Measurements from ENCODE around the gene SLC16A10.
"Not testable (repeated sequence)": the region's sequence is repeated elsewhere in the genome, so short reads cannot be mapped to it uniquely, and the experiment has no call there.

SLC16A10 gene

DNA sequence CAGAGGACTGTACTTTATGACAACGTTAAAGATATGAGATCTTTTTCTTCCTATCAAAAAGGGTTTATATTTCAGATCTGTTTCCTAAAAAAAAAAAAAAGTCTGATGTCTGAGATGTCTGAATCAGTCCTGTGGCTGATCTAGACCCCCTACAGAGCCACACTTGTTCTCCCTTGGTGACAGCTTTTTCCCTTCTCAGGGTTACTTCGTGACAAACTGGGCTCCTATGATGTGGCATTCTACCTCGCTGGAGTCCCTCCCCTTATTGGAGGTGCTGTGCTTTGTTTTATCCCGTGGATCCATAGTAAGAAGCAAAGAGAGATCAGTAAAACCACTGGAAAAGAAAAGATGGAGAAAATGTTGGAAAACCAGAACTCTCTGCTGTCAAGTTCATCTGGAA lies 134.5 kb downstream of the SLC16A10 start:
- no peak for DNase-seq

DNA sequence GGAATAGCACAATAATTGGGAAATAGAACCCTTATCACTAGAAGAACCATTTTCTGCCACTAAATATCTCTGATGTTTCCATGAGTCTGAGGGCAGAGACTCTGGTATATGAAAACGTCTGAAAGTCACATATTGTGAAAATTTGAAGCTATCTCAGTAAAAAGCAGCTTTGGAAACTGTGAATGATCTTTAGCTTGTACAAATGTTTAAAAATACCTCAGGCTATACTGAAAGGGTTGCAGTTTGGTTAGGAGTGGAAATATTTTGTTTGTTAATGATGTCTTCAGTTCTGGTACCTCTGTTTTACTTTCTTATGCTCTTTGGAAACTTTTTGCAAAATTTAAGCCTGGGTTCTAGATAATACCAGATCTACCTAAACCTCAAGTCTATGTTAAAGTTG lies 135.0 kb downstream of the SLC16A10 start:
- no peak for DNase-seq

DNA sequence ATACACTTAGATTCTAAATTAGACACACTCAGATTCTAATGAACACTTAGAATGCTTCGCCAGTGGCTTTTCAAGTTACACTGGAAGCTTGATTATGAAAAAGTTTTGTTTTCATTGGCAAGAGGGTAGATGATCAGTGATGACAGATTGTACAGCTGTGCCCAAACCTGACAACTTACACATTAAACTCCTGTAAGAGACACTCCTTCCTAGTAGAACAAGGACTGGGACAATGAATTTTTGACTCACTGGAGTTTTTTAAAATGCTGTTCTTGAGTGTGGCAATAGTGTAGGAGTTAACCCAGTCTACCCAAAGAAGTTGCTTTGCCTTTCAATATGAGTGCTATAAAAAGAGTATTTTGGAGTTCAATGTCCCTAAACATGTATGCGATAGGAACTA lies 140.8 kb downstream of the SLC16A10 start:
- DNase-seq, result peak; percentile 33

DNA sequence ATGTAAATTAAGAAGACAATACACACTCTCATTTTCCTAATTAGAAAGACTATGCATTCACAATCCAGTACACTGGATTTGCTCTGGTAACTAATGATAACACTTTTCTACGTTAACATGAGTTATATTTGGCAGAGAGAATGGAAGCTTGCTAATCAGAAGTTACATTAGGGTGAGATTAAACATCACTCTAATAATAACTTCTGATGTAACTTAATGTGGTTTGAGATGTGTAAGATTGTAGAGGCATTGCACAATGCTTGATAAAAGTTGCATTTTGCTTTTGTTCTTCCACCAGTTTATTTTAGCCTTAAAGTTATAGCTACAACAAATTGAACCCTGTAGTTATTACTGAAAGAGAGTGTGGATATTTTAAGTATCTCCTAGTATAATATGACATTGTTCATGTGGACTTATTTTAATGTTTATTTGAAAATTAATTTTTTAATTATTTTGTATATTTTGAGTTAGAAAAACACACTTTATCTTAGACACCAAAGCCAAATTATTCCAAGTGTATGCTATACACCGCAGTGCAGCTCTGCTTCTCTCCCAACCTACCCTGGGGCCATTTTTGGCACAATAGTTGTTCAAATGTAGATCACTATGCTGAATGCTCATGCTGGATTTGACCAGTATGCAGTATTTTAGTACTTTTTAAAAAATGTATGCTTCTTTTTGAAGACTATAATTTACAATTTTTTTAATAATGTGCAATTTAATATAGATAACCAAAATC lies 143.2 kb downstream of the SLC16A10 start:
- peak; percentile 80 for DNase-seq

DNA sequence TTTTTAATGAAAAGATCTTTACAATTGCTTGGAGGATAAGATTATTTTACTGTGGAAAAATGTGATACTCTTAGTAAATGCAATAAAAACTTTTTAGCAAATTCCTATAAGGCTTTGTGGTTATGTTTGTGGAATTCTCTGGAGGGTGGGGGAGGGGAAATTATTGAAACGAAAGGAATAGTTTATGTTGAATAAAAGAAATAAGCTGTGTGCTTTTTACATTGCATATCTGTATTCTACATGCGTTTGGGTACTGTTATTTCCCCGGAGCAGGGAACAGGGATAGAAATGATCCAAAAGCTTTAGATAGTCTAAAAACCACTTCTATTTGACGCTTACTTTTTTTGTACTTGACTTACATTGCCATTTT lies 143.8 kb downstream of the SLC16A10 start:
- peak; percentile 76 for DNase-seq

DNA sequence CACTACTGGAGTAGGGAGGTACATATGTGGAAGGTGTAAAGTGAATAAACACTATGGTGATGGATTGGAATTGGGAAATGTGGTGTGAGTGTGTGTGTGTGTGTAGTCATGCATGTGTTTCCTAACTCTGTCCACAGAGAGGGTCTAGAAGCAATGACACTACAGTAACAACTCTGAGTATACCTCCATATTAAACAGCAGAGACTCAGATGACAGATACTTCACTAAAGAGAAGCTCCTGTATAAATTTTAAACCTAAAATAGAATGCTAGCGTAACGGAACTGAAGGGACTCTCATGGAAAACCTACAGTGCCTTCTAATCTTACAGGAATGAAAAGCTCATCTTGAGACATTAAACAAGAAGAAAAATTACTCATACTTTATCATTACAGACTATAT lies 150.5 kb downstream of the SLC16A10 start:
- peak; percentile 12 for DNase-seq

DNA sequence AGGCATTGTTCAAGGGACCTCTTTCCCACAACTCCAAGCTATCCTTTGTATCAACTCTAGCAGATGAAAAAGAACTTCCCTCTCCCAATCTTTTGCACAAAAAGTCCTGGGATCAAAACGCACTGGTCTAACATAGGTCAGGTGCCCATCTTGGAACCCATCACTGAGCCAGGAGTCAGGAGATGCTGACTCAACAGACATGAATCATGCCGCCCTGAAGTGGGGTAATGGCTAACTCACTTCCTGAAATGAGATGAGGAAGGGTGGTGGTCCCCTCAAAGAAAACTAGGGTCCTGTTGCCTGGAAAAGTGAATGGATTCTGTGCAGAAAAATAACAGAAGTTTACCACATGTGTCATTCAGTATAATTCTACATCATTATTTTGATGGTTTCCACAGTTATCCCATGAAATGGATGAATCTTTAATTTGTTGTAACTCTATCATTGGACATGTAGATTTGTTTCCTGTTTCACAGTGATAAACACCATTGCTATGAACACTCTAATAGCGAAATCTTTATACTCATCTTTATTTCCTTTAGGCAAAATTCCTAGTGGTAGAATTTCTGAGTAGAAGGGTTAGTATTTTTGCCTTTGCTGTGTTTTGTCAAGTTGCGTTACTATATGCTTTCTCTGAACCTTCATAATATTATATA lies 151.3 kb downstream of the SLC16A10 start:
- peak; percentile 48 for DNase-seq

DNA sequence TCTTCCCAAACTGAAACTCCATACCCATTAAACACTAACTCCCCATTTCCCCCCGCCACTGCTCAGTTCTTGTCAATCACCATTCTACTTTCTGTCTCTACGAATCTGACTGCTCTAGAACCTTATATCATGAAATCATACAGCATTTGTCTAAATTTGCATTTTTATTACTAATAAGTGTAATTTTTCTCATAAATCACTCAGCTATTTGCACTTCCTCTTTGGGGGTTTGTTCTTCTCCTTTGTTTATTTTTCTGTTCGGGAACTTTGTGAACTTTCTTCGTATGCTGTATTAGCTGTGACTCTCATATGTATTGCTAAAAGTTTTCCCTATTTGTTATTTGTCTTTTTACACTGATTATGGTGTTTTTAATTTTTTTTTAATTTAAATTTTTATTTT lies 152.2 kb downstream of the SLC16A10 start:
- DNase-seq, result no peak

DNA sequence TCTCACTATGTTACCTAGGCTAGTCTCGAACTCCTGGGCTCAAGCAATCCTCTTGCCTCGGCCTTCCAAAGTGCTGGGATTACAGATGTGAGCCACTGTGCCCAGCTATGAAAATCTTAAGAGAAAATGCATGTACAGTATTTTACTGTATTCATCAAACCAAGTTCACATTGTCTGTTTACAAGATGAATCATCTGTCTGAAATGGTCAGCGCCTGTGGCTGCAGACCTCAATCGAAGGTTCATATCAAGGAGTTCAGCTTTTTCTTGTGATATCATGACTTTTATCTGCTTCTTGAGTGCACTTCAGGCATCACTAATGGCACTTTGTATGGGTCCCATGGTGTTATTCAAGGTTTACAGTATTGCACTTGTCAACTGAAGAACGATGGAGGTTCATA lies 155.1 kb downstream of the SLC16A10 start:
- no peak for DNase-seq

DNA sequence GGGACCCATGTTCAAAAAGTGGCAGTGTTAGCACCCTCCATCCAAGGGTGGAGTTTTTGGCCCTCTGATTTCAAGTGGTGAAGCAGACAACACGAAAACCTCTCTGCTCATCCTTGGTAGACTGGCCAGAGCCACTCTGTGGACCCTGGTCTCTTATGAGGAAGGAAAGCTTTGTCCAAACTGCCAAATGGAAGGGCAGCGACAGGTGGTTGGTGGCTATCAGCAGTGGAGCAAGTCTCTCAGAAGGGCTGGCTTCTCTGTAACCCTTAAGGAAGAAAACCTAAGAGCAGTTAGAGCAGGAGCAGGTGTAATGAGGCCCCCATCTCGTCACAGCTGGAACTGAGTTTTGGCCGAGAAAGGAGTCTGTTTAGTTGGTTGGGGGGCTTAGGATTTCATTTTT lies 155.8 kb downstream of the SLC16A10 start:
- no peak for DNase-seq

DNA sequence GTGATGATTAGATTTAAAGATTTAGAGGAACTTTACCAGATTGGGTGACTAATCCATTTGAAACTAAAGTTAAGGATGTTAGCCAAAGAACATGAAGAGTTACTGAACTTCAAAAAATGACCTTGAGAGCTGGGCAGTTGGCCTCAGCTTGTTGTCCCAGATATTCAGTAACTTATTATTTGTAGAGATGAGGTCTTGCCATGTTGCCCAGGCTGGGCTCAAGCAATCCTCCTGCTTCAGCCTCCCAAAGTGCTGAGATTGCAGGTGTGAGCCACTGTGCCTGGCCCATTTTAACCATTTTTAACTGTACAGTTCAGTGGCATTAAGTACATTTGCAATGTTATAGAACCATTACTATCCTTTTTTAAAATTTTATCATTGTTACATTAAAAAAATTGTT lies 161.5 kb downstream of the SLC16A10 start:
- DNase-seq, result no peak

DNA sequence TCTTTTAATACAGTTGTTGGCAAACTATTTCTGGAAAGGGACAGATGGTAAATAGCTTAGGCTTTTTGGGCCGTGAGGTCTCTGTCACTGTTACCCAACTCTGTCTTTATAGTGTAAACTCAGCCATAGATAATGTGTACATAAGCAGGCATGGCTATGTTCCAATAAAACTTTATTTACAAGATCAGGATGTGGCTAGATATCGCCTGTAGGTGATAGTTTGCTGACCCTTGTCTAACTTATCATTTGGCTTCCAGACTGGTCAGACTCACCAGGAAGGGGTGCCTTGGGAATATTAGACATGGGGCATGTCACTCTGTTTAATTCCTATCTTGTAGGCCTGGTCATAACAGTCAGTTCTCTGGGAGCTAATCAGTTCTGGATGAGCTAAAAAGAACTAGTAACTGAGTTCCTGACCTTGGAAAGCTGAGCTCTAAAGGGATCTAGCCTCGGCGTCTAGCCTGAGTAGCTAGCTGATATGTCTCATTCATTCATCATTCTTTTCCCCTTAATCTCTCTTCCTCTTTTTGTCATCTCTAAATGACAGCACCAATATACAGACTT lies 163.6 kb downstream of the SLC16A10 start:
- no peak for DNase-seq

DNA sequence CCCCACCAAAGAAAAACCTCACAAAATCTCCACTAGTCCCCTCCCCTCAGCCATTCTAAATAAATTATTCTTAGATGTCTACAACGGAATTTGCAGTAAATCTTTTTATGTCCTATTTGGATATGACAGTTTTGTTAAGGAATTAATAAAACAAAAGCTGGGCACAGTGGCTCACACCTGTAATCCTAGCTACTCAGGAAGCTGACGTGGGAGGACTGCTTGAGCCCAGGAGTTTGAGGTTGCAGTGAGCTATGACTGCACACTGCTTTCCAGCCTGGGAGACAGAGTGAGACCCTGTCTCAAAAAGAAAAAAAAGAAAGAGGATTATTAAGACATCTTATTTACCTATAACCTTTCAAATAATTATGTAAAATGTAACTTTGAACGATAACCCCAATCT lies 165.4 kb downstream of the SLC16A10 start:
- no peak for DNase-seq

DNA sequence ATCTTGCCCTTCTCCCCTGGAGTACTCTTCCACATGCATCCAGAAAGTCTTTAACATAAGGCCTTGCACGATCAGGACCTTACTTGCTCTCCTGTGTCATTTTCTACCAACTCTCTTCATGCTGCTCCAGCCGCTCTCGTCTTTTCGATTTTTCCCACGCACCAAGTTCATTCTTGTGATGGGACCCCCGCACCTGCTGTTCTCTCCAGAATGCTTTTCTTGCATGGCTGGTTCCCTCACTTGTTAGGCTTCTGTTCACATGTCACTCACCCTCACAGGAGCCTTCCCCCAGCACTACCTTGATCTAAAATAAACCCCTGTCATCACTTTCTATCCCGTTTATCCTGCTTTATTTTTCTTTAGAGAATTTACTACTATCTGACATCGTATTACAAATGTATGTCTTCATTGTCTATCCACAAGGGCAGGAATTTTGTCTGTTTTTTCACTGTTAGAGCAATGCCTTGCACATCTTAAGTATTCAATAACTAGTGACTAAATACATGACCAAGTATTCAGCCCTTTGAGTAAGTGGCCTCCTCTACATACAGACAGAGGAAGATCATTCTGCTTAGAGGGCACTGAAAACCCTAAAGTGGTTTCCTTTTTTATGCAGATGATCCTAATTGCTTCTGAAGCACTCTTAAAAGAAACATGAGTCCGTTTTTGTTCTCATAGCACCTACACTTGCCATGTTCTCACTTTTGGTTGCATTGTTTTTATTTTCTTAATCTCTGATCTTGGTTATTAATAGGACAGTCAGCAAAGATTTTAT lies 166.9 kb downstream of the SLC16A10 start:
- no peak for DNase-seq

DNA sequence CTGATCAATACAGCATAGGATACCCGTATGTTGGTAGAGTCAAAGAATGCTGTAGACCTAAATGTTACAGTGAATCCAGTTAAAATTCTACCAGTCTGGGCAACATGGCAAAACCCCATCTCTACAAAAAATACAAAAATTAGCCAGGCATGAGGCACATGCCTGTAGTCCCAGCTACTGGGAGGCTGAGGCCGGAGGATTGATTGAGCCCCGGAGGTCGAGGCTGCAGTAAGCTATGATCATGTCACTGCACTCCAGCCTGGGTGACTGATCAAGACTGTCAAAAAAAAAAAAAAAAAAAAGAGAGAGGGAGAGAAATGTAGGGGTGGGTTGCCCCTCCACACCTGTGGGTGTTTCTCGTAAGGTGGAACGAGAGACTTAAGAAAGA lies 167.5 kb downstream of the SLC16A10 start:
- no peak for DNase-seq

DNA sequence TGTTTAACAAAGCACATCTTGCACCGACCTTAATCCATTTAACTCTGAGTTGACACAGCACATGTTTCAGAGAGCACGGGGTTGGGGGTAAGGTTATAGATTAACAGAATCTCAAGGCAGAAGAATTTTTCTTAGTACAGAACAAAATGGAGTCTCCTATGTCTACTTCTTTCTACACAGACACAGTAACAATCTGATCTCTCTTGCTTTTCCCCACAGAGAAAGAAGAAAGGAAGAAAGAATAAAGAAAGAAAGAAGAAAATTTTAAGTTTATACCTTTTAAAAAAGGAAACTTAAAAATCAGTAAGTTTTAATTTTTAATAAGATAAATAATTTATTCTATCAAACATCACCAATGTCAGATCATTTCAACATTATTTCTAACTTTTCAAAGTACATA lies 168.5 kb downstream of the SLC16A10 start:
- not testable (repeated sequence) for DNase-seq

DNA sequence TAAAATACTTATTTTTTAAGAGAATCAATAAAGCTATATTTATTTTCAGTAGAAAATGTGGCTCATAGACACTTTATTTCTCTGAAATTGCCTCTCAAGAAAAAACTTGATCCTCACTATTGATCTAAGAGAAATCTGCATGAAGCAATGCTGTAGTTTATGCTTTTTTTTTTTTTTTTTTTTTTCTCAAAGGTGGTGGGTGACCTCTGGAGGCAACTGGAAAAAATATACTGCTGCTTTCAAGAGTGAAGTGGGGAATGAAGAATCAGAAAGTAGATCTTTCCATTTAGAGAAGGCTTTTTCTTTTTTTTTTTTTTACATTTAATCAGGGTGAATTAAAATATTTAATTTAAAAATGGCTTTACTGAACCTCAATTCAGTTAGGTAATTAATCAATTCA lies 169.3 kb downstream of the SLC16A10 start:
- DNase-seq, result peak; percentile 17

DNA sequence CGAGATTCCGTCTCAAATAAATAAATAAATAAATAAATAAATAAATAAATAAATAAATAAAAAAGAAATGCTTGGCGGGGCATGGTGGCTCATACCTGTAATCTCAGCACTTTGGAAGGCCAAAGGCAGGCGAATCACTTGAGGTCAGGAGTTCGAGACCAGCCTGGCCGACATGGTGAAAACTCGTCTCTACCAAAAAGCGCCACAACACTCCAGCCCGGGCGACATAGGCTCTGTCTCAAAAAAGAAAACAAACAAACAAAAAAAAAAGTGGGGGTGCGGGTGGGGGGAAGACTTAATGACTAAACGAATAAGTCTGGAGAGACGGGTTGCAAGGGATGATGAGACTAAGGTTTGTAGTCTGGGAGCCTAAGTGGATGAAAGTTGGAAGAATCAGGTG lies 170.7 kb downstream of the SLC16A10 start:
- DNase-seq, result no peak

DNA sequence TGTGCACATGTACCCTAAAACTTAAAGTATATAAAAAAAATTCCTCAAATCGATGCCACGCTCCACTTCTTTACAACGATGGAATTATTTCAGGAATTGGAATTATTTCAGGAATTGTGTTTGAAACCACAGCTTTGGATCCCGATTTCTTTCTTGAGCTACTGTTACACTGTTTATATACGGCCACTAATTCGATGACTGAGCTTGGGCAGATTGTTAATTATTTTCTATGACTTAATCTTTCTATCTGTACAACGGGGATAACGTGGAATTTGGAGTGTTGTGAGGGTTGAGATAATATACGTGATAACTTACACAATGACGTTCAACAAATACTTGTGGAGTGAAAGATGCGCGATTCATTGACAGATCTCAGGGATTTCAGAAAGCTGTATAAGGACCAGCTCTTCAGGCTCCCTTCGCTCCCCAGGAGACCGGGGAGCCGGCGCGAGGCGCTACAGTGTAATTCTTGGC lies 171.3 kb downstream of the SLC16A10 start:
- peak; percentile 67 for DNase-seq

DNA sequence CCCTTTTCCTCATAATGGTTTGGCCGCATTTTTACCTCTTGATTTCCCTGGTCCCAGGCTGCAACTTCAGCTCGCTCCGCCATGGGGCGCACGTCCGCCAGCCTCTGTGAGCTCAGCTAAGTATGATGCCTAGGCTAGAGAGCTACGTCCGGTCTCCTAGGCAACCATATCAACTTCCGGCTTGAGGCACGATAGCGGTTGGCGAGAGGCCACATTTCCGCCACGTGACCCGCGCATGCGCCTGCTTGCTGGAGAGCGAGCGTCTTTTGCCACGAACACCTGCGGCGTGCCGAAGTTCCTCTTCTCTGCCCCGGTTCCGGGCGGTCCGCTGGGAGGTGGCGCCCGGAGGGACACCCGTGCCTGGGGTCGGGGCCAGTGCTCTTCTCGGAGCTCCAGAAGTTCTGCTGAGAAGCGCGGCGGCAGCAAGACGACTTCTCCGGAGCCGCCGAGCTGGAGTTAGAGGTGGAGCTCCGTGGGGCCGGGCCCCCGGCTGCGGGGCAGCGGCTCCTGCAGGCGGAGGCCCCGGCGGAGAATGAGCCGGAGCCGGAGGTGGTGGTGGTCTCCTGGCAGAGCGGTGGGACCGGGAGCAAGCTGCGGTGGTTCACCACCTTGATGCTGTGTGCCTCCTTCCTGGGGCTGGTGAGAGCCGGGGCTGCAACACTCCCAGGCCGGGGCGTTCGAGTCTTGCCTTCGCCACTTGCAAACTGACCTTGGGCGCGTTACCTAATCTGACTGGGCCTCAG lies 172.0 kb downstream of the SLC16A10 start:
- DNase-seq, result peak; percentile 99

DNA sequence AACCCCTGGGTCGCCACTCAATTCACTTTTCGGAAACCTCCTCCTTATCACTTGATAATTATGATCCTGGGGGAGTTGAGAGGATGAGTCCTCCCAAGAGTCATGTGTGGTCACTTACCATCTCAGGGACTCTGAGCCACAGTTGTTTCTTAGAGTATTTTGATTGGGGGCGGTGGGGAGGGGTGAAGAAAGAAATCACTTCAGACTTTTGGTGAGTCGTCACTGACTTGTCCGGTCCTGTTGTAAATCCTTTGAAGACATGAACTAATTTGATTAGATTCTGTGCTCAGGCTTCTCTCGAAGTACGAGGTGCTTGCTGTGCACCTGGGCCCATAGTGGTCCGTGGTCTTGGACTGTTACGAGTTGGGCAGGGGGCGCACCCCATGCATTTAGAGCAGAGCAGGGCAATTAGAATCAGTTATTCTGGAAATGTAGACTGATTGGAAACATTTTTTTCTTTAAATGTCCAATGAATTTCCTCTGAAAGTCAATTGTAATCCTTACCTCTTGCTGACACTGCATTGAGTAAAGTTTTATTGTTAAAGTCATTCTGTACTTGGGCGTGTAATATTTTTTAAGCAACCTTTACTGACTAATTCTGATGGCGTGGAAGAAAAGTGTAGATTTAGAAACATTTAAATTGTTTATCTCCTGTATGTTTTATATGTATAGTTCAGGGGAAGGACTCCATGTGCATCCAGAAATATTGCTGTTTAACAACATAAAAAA lies 173.4 kb downstream of the SLC16A10 start:
- DNase-seq, result peak; percentile 45

DNA sequence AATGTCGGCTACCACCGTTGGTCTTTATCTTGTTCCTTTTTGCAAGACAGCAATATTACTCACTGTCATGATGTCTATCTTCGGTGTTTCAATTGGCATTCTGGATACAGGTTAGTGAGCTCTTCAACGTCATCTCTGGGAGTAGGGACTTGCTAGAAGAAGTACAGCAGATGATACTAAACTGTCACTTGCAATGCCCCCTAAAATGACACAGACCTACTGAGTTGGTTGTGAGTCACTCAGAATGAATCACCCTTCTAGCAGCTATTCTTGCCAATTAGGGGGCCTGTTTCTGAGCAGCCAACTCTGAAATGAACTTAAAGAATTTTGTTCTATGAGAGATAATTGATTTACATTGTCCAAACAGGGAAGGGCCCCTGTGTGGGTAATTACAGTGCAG lies 176.5 kb downstream of the SLC16A10 start:
- peak; percentile 83 for DNase-seq

All from fibroblast of skin of right biceps (primary cell).